ENCODE data around the gene GORASP2.

Gene GORASP2

GRCh38 chr2:170928824-170929685 is at the start of gene GORASP2:
TSS of gene GORASP2 (plus strand) at chr2:170929253. CDS start at chr2:170929341, 88 bp downstream.
- peak; percentile 80 for TF ChIP-seq CTCF (IDR thresholded peaks at IDR 0.05; ENCODE audit: insufficient read depth, low read depth, low read length, missing control alignments)
- peak; percentile 100 for DNase-seq (ENCODE audit: low read depth)
- peak within 1 kb of the TSS; percentile 83 for H3K4me3 ChIP-seq (ENCODE audit: low read depth, low read length)

GRCh38 chr2:170881840-170882239 is 47.2 kb upstream of the GORASP2 start:
- no peak overlapping the region for H3K4me3 ChIP-seq (ENCODE audit: low read depth, low read length)
- DNase-seq (ENCODE audit: low read depth): no peak
- TF ChIP-seq CTCF (IDR thresholded peaks at IDR 0.05; ENCODE audit: insufficient read depth, low read depth, low read length, missing control alignments): no peak

- TF ChIP-seq CTCF (IDR thresholded peaks at IDR 0.05; ENCODE audit: insufficient read depth, low read depth, low read length, missing control alignments): no peak
- no peak overlapping the region for H3K4me3 ChIP-seq (ENCODE audit: low read depth, low read length)
- no peak for DNase-seq (ENCODE audit: low read depth)
Observed at GRCh38 chr2:170882758-170883157, 46.3 kb upstream of the GORASP2 start.

GRCh38 chr2:170883683-170884082 is 45.4 kb upstream of the GORASP2 start:
- H3K4me3 ChIP-seq (ENCODE audit: low read depth, low read length): no peak overlapping the region
- TF ChIP-seq CTCF (IDR thresholded peaks at IDR 0.05; ENCODE audit: insufficient read depth, low read depth, low read length, missing control alignments): no peak
- DNase-seq (ENCODE audit: low read depth): no peak

- DNase-seq (ENCODE audit: low read depth): no peak
- no peak overlapping the region for H3K4me3 ChIP-seq (ENCODE audit: low read depth, low read length)
- no peak for TF ChIP-seq CTCF (IDR thresholded peaks at IDR 0.05; ENCODE audit: insufficient read depth, low read depth, low read length, missing control alignments)
Observed at GRCh38 chr2:170885130-170885791, 43.8 kb upstream of the GORASP2 start.

- TF ChIP-seq CTCF (IDR thresholded peaks at IDR 0.05; ENCODE audit: insufficient read depth, low read depth, low read length, missing control alignments): no peak
- no peak for DNase-seq (ENCODE audit: low read depth)
- H3K4me3 ChIP-seq (ENCODE audit: low read depth, low read length): no peak overlapping the region
Observed at GRCh38 chr2:170886386-170886785, 42.7 kb upstream of the GORASP2 start.

All from GM12865 (cell line).